ENCODE results near the gene EBF3. TPM values are rescaled to one million over a fixed set of nuclear protein-coding genes. Genes with fewer than 3 reads are reported as not detected.
A peak's percentile ranks its signal among the peaks of the same experiment; 100 is the strongest.

Gene EBF3
- total and polyA plus RNA-seq, 10 donors = 0.02 to 0.20 (median 0.13) TPM; not detected in 6

GRCh38 chr10:129952378-129953118 is 11.5 kb downstream of the EBF3 start:
- Histone ChIP-seq H3K27ac (no peak overlapping the region), H3K9me3 (no peaks in the 10 kb centered on the region), H3K27me3 (replicated peaks in 1 of 7) (peaks cover 0 to 82% (median 24%) of the 10 kb centered on the region in 7 donors), H3K4me1 (no peaks in the 10 kb centered on the region), H3K36me3 (no peaks in the 10 kb centered on the region), H3K4me3 (no peak overlapping the region)
- 81 to 88% (median 82%) methylated on average over 13 of the region's 13 CpGs for WGBS, 5 donors
- TF ChIP-seq CTCF (IDR thresholded peaks at IDR 0.05 in 8 of 11, conservative IDR thresholded peaks at IDR 0.05 in 3 of 11) (no peak), POLR2A (IDR thresholded peaks at IDR 0.05) (no peak), POLR2AphosphoS5 (IDR thresholded peaks at IDR 0.05) (no peak)
- intact Hi-C loops (cut with DNase I; ENCODE audit: low total_unique reads) = no loop called here
- DNase-seq = no peak

- Histone ChIP-seq H3K36me3 (no peaks in the 10 kb centered on the region), H3K4me1 (no peaks in the 10 kb centered on the region), H3K27me3 (replicated peaks in 1 of 7) (peaks cover 0 to 82% (median 19%) of the 10 kb centered on the region in 7 donors), H3K9me3 (no peaks in the 10 kb centered on the region), H3K4me3 (no peak overlapping the region), H3K27ac (no peak overlapping the region)
- intact Hi-C loops (cut with DNase I; ENCODE audit: low total_unique reads) = no loop called here
- TF ChIP-seq POLR2A (IDR thresholded peaks at IDR 0.05) = no peak
- TF ChIP-seq POLR2AphosphoS5 (IDR thresholded peaks at IDR 0.05) = no peak
- TF ChIP-seq CTCF (IDR thresholded peaks at IDR 0.05 in 8 of 11, conservative IDR thresholded peaks at IDR 0.05 in 3 of 11) = no peak
- DNase-seq = no peak
- WGBS, 5 donors = 96 to 98% (median 96%) methylated on average over 4 of the region's 4 CpGs
Observed at GRCh38 chr10:129951970-129952265, 12.2 kb downstream of the EBF3 start.

- Histone ChIP-seq H3K9me3 (no peaks in the 10 kb centered on the region), H3K4me3 (no peak overlapping the region), H3K27ac (no peak overlapping the region), H3K27me3 (replicated peaks in 1 of 7) (peaks cover 0 to 82% (median 15%) of the 10 kb centered on the region in 7 donors), H3K4me1 (no peaks in the 10 kb centered on the region), H3K36me3 (no peaks in the 10 kb centered on the region)
- TF ChIP-seq POLR2AphosphoS5 (IDR thresholded peaks at IDR 0.05) = no peak
- no peak for TF ChIP-seq POLR2A (IDR thresholded peaks at IDR 0.05)
- TF ChIP-seq CTCF (IDR thresholded peaks at IDR 0.05 in 8 of 11, conservative IDR thresholded peaks at IDR 0.05 in 3 of 11) = no peak
- intact Hi-C loops (cut with DNase I; ENCODE audit: low total_unique reads) = no loop called here
- 90 to 95% (median 92%) methylated on average over 29 to 30 of the region's 30 CpGs for WGBS, 5 donors
- peak; percentile 60 for DNase-seq
Observed at GRCh38 chr10:129951101-129951969, 12.7 kb downstream of the EBF3 start.

GRCh38 chr10:129950676-129951075 is 13.4 kb downstream of the EBF3 start:
- no peaks in the 10 kb centered on the region for H3K9me3 ChIP-seq
- TF ChIP-seq CTCF (IDR thresholded peaks at IDR 0.05 in 8 of 11, conservative IDR thresholded peaks at IDR 0.05 in 3 of 11) (no peak), POLR2A (IDR thresholded peaks at IDR 0.05) (no peak), POLR2AphosphoS5 (IDR thresholded peaks at IDR 0.05) (no peak)
- H3K4me1 ChIP-seq = no peaks in the 10 kb centered on the region
- no peaks in the 10 kb centered on the region for H3K36me3 ChIP-seq
- no peak overlapping the region for H3K27ac ChIP-seq
- H3K4me3 ChIP-seq = no peak overlapping the region
- DNase-seq = no peak
- WGBS, 5 donors = 65 to 88% (median 73%) methylated on average over 2 of the region's 2 CpGs
- intact Hi-C loops (cut with DNase I; ENCODE audit: low total_unique reads) = no loop called here
- H3K27me3 ChIP-seq (replicated peaks in 1 of 7) = peaks cover 0 to 81% (median 13%) of the 10 kb centered on the region in 7 donors
